HCT116 (cell line): ENCODE measurements around the gene PPIAL4G.
"Not testable (repeated sequence)": the region's sequence is repeated elsewhere in the genome, so short reads cannot be mapped to it uniquely, and the experiment has no call there.

Experiments
- CBX3 ChIP-seq: IDR thresholded peaks from 2 replicates; pipeline ENCODE4 v1.6.1; 2012; ENCODE audit warnings: low read depth
- CEBPB ChIP-seq: IDR thresholded peaks from 2 replicates; pipeline ENCODE4 v1.6.1; 2012; ENCODE audit warnings: low read depth
- EZH2 ChIP-seq: fragments of 200-600 bp; sonication (generic); IDR thresholded peaks from 2 replicates; pipeline ENCODE4 v1.6.1; 2017; ENCODE audit warnings: antibody characterized with exemption, mixed run types
- EZH2phosphoT487 ChIP-seq: fragments of 200-600 bp; IDR thresholded peaks from 2 replicates; pipeline ENCODE4 v1.6.1; 2018; ENCODE audit warnings: antibody characterized with exemption, borderline replicate concordance
- POLR2A ChIP-seq: IDR thresholded peaks from 2 replicates; pipeline ENCODE4 v1.7.0; 2011; ENCODE audit warnings: borderline replicate concordance; ENCODE audit not compliant: insufficient read depth, insufficient read length; ENCODE audit errors: extremely low read depth
- SP1 ChIP-seq: IDR thresholded peaks from 2 replicates; pipeline ENCODE4 v1.6.1; 2012; ENCODE audit warnings: low read depth
- YY1 ChIP-seq: IDR thresholded peaks from 2 replicates; pipeline ENCODE4 v1.6.1; 2011; ENCODE audit warnings: low read length, low read depth, moderate library complexity, mild to moderate bottlenecking; ENCODE audit not compliant: insufficient replicate concordance; ENCODE audit errors: extremely low read depth
- ZNF274 ChIP-seq: fragments of 200-500 bp; sonication (Bioruptor generic); IDR thresholded peaks from 2 replicates; pipeline ENCODE4 v1.6.1; 2014; ENCODE audit warnings: mild to moderate bottlenecking, low read depth, low read length, inconsistent platforms
- TF ChIP-seq, protein P1 (sequence below), 3 experiments: fragments of 200-600 bp in 1 of 3; sonication (generic) in 1 of 3; IDR thresholded peaks in 2 of 3; conservative IDR thresholded peaks in 1 of 3; 2 replicates each; pipeline ENCODE4 v1.5.1; 2012 to 2017; ENCODE audit warnings: low read depth in 2 of 3, low read length in 2 of 3, antibody characterized with exemption in 1 of 3, borderline replicate concordance in 1 of 3, control low read depth in 1 of 3, mild to moderate bottlenecking in 1 of 3, mixed read lengths in 1 of 3, mixed run types in 1 of 3, moderate library complexity in 1 of 3; ENCODE audit not compliant: insufficient read depth in 1 of 3
- TF ChIP-seq, protein P2 (sequence below): IDR thresholded peaks from 2 replicates; pipeline ENCODE4 v1.6.1; 2011; ENCODE audit warnings: mild to moderate bottlenecking, low read length, moderate library complexity; ENCODE audit not compliant: insufficient replicate concordance; ENCODE audit errors: extremely low read depth

DNA sequence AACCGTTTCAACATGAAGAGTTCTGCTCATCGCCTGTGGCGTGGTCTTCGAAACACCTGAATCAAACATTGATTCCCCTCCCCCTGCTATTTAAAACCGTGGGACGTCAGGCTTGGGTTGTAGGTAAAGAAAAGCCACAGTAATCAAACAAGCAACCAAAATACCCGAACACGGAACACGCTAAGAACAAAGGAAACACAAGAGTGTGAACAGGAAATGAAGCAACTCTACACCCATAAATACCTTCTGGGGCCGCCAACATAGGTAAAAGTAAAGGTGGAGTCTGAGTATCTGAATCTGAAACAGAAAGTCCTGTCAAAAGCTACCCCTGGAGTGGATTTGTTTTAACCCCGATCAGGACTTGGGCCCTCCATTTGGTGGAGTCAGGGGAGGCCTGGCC lies 24.7 kb downstream of the PPIAL4G start:
- TF ChIP-seq EZH2, POLR2A, EZH2phosphoT487, SP1, ZNF274, YY1, CEBPB, CBX3: not testable (repeated sequence)
- TF ChIP-seq, protein P1, sequence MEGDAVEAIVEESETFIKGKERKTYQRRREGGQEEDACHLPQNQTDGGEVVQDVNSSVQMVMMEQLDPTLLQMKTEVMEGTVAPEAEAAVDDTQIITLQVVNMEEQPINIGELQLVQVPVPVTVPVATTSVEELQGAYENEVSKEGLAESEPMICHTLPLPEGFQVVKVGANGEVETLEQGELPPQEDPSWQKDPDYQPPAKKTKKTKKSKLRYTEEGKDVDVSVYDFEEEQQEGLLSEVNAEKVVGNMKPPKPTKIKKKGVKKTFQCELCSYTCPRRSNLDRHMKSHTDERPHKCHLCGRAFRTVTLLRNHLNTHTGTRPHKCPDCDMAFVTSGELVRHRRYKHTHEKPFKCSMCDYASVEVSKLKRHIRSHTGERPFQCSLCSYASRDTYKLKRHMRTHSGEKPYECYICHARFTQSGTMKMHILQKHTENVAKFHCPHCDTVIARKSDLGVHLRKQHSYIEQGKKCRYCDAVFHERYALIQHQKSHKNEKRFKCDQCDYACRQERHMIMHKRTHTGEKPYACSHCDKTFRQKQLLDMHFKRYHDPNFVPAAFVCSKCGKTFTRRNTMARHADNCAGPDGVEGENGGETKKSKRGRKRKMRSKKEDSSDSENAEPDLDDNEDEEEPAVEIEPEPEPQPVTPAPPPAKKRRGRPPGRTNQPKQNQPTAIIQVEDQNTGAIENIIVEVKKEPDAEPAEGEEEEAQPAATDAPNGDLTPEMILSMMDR (IDR thresholded peaks at IDR 0.05 in 2 of 3, conservative IDR thresholded peaks at IDR 0.05 in 1 of 3; ENCODE audit: borderline replicate concordance in 1 of 3, insufficient read depth in 1 of 3, low read depth in 2 of 3, low read length in 2 of 3): not testable (repeated sequence)
- TF ChIP-seq, protein P2, sequence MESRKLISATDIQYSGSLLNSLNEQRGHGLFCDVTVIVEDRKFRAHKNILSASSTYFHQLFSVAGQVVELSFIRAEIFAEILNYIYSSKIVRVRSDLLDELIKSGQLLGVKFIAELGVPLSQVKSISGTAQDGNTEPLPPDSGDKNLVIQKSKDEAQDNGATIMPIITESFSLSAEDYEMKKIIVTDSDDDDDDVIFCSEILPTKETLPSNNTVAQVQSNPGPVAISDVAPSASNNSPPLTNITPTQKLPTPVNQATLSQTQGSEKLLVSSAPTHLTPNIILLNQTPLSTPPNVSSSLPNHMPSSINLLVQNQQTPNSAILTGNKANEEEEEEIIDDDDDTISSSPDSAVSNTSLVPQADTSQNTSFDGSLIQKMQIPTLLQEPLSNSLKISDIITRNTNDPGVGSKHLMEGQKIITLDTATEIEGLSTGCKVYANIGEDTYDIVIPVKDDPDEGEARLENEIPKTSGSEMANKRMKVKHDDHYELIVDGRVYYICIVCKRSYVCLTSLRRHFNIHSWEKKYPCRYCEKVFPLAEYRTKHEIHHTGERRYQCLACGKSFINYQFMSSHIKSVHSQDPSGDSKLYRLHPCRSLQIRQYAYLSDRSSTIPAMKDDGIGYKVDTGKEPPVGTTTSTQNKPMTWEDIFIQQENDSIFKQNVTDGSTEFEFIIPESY: not testable (repeated sequence)
